ENCODE data around the gene ERC1.

The ERC1 gene

DNA sequence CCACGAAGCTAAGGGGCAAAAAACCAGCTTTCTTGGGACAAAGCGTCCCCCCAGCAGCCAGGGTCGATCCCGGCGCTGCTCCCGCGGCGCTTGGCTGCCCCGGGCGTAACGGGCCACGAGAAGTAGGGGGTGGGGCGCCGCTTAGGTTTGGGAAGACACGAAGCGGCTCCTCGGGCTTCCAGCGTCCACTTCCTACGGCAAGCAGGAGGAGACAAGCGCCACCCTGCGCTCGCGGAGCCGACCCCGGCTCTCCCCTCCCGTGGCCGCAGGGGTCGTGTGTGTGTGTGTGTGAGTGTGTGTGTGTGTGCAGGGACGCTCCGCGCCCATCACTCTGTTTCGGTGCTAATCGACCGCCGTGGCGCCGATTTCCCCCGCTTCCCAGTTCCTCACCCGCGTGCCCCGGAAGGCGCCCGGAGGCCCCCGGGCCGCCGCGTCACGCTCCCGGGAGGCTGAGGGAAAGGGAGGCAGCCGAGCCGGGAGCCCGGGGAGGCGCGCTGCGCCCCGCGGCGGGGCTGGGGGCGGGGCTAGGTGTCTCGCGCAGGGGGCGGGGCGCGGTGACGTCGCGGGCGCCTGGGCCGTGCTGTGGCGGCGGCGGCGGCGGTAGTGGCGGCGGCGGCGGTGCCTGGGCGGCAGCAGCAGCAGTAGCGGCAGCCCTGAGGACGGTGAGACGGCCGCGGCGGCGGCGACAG is at the start of gene ERC1:
Gene ERC1 (plus strand): TSS at position 563 of the 689 bp plus-strand sequence. CDS start 36,681 bp downstream, outside the sequence.
- DNase-seq: peak; percentile 88

GRCh38 chr12:943051-943450 is 48.0 kb upstream of the ERC1 start:
- no peak for DNase-seq

DNA sequence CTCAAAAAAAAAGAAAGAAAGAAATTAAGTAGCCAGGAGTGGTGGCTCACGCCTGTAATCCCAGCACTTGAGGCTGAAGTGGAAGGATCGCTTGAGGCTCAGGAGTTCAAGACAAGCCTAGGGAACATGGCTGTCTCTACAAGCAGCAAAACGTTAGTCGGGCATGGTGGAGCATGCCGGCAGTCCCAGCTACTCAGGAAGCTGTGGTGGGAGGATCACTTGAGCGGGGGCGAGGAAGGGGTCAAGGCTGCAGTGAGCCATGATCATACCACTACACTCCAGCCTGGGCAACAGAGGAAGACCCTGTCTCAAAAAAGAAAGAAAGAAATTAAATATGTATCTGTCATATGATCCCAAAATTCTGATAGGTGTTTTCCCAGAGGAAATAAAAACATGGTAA is 46.8 kb upstream of the ERC1 start:
- DNase-seq: no peak

GRCh38 chr12:946212-946611 is 44.8 kb upstream of the ERC1 start:
- DNase-seq: no peak

DNA sequence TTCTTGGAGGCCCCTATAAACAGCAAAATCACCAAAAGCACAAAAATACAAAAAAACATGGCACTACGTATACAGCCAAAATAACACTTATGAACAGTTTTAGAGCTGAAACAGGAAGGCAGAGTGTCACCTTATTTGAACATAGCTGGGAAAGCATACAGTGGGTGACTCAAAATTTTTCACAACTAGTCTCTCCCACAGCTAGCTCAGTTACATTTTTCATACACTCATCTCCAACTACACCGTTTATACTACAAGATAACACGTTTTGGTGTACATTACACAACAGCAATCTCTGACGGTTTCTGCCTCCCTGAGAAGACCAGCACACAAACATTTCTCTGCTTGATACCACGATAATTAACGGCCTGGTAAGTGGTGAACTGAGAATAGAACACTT is 44.4 kb upstream of the ERC1 start:
- DNase-seq: no peak

GRCh38 chr12:948238-948637 is 42.8 kb upstream of the ERC1 start:
- no peak for DNase-seq

- peak; percentile 97 for DNase-seq
Observed at GRCh38 chr12:949453-950191, 41.4 kb upstream of the ERC1 start, which contains the start of gene RAD52. Gene RAD52, minus strand, starts transcription at chr12:949694. Its CDS starts 16,636 bp downstream, at chr12:933058.

DNA sequence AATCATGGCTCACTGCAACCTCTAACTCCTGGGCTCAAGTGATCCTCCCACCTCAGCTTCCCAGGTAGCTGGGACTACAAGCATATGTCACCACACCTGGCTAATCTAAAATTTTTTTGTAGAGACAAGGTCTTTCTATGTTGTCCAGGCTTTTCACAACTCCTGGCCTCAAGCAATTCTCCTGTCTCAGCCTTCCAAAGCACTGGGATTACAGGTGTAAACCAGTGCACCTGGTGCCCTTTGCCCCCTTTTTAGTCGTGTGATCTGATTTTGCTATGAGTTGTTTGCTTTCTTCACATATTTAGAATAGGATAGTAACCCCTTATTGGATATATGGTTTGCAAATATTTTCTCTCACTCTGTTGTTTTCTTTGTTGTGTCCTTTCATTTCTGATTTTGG is 39.8 kb upstream of the ERC1 start:
- no peak for DNase-seq

- DNase-seq: no peak
Observed at GRCh38 chr12:953776-954175, 37.2 kb upstream of the ERC1 start.

DNA sequence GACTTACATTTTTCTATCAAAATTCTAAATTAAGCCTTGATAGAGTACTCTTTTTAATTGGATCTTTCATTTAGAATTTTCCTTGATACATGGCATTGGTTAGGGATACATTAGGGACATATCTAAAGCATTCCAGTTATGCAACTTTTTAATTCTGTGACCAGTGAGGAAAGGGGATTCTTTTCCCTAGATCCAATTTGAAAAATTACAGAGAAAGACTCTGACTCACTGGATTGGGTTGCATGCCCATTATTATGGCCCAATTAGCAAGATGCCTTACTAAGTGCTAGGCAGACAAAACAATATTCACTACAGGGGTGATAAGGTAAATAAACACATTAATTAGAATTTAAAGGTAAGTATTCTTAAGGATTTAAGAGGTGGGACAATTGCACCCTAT is 36.3 kb upstream of the ERC1 start:
- no peak for DNase-seq

- DNase-seq: no peak
Observed at GRCh38 chr12:955939-956338, 35.1 kb upstream of the ERC1 start.

- no peak for DNase-seq
Observed at GRCh38 chr12:958588-959123, 32.4 kb upstream of the ERC1 start.

GRCh38 chr12:966724-967123 is 24.3 kb upstream of the ERC1 start:
- DNase-seq: no peak

DNA sequence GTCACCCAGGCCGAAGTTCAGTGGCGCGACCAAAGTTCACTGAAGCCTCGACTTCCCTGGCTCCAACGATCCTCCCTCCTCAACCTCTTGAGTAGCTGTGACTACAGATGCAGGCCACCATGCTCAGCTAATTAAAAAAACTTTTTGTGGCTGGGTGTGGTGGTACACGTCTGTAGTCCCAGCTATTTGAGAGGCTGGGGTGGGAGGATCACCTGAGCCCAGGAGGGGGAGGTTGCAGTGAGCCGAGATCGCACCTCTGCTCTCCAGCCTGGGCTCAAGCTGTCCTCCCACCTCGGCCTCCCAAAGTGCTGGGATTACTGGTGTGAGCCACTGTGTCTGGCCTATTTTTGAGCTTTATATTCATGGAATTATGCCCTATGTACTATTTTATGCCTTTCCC is 23.4 kb upstream of the ERC1 start:
- no peak for DNase-seq

GRCh38 chr12:968545-968944 is 22.5 kb upstream of the ERC1 start:
- DNase-seq: no peak

DNA sequence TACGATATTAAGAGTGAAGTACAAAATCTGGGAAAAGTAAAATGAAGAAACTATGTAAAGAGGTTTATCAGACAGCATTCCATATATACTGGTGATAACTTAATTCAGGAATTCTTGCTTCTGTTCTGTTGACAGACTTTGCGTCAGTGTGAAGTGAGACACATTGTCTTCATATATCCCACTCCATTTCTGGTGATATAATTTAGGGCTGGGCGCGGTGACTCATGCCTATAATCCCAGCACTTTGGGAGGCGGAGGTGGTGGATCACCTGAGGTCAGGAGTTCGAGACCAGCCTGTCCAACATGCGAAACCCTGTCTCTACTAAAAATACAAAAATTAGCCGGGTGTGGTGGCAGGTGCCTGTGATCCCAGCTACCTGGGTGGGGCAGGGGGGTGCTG is 21.2 kb upstream of the ERC1 start:
- DNase-seq: no peak

DNA sequence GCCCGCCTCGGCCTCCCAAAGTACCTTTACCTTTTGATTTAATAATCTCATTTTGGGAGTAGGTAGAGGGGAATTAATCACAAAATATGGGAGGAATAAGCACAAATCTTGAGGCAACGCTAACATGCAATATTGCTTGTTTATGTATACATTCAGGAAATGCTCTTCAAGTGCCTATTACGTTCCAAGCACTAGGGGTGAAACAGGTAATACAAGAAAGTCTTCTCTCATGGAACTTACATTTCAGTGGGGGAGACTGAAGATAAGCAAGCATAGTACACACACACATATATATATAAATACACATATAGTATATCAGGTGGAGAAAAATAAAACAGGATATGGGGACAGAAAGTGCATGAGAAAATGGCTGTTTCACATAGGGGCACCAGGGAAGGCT is 19.0 kb upstream of the ERC1 start:
- DNase-seq: no peak

- DNase-seq: no peak
Observed at GRCh38 chr12:974271-974862, 16.7 kb upstream of the ERC1 start.

DNA sequence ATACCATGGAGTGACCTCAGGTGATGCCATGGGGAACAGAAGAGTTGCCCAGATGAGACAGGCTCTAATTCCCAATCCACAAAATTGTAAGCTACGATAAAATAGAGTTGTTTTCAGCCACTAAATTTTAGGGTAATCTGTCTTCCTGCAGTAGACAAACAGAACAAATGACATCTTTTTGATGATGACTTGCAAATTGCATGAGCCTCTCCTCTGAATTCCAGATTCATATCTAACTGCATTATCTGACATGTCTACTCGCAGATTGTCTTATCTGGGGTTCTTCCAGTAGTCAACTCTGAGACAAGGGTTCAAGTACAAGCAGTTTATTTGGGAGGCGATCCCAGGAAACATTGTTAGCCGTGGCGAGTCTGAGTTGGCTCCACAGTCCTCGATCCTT is 14.4 kb upstream of the ERC1 start:
- no peak for DNase-seq

GRCh38 chr12:977156-977555 is 13.9 kb upstream of the ERC1 start:
- no peak for DNase-seq

DNA sequence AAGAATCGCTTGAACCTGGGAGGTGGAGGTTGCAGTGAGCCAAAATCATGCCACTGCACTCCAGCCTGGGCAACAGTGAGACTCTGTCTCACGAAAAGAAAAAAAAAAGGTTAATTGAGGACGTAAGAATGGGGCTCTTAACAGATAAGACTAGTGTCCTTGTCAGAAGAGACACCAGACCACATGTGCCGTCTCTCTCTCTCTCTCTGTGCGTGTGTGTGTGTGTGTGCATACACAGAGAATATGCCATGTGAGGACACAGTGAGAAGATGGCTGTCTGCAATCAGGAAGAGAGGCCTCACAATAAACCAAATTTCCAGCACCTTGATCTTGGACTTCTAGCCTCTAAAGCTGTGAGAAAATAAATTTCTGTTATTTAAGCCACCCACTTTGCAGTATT is 11.7 kb upstream of the ERC1 start:
- DNase-seq: no peak

- DNase-seq: no peak
Observed at GRCh38 chr12:981176-981828, 9.7 kb upstream of the ERC1 start.

GRCh38 chr12:981961-982360 is 9.1 kb upstream of the ERC1 start:
- DNase-seq: no peak
